GM19035 (cell line): ENCODE measurements around the gene CUBN.
"Not testable (repeated sequence)": the region's sequence is repeated elsewhere in the genome, so short reads cannot be mapped to it uniquely, and the experiment has no call there.

Experiments used
- ATAC-seq: cut with Tn5 transposase; IDR thresholded peaks from one replicate; pipeline ENCODE4 v1.9.1; 2021; ENCODE audit not compliant: unreplicated experiment

The CUBN gene

GRCh38 chr10:16832351-16833080, 297.1 kb downstream of the CUBN start:
- no peak for ATAC-seq

- ATAC-seq, result no peak
Measured at GRCh38 chr10:16828701-16829175, 300.9 kb downstream of the CUBN start.

- ATAC-seq, result peak; percentile 84
Measured at GRCh38 chr10:16828114-16828568, 301.5 kb downstream of the CUBN start.

GRCh38 chr10:16827474-16827873, 302.1 kb downstream of the CUBN start:
- ATAC-seq, result not testable (repeated sequence)

- ATAC-seq, result no peak
Measured at GRCh38 chr10:16822726-16823360, 306.8 kb downstream of the CUBN start.

- no peak for ATAC-seq
Measured at GRCh38 chr10:16822027-16822426, 307.6 kb downstream of the CUBN start.

GRCh38 chr10:16820421-16820820, 309.2 kb downstream of the CUBN start:
- no peak for ATAC-seq

- no peak for ATAC-seq
Measured at GRCh38 chr10:16820018-16820417, 309.6 kb downstream of the CUBN start.

- no peak for ATAC-seq
Measured at GRCh38 chr10:16819436-16819835, 310.2 kb downstream of the CUBN start.

- ATAC-seq, result no peak
Measured at GRCh38 chr10:16819026-16819425, 310.6 kb downstream of the CUBN start.

- ATAC-seq, result peak; percentile 99
Measured at GRCh38 chr10:16817125-16818019, 312.2 kb downstream of the CUBN start, which contains the start of gene RSU1. RSU1 (minus strand) TSS chr10:16817424; CDS start chr10:16817081, 343 bp downstream.

GRCh38 chr10:16816830-16817124, 312.8 kb downstream of the CUBN start:
- ATAC-seq, result no peak

GRCh38 chr10:16816171-16816570, 313.4 kb downstream of the CUBN start:
- ATAC-seq, result no peak

- no peak for ATAC-seq
Measured at GRCh38 chr10:16814012-16814411, 315.6 kb downstream of the CUBN start.

- no peak for ATAC-seq
Measured at GRCh38 chr10:16812676-16813075, 316.9 kb downstream of the CUBN start.

GRCh38 chr10:16811765-16812164, 317.8 kb downstream of the CUBN start:
- no peak for ATAC-seq

GRCh38 chr10:16811292-16811691, 318.3 kb downstream of the CUBN start:
- ATAC-seq, result no peak

GRCh38 chr10:16809074-16809718, 320.4 kb downstream of the CUBN start:
- ATAC-seq, result peak; percentile 93

- ATAC-seq, result no peak
Measured at GRCh38 chr10:16804123-16804522, 325.5 kb downstream of the CUBN start.

- no peak for ATAC-seq
Measured at GRCh38 chr10:16803464-16803863, 326.1 kb downstream of the CUBN start.

- ATAC-seq, result peak; percentile 81
Measured at GRCh38 chr10:16799621-16800020, 330.0 kb downstream of the CUBN start.
